Neural cell (in vitro differentiated cells): Measurements from ENCODE around the gene EVL. TPM values are rescaled to one million over a fixed set of nuclear protein-coding genes. Genes with fewer than 3 reads are reported as not detected.

Experiments used
- H2AFZ ChIP-seq: fragments of 200-600, 300-800 bp; sonication (generic), shearing (Covaris generic); 2 replicates; pipeline ENCODE4 v1.6.0; 2014; ENCODE audit warnings: low read depth, mild to moderate bottlenecking, antibody characterized with exemption, low read length, moderate library complexity
- H3F3A ChIP-seq: fragments of 200-600 bp; shearing (Covaris generic); 2 replicates; pipeline ENCODE4 v1.6.1; 2016; ENCODE audit warnings: mild to moderate bottlenecking, moderate library complexity, mixed read lengths, antibody characterized with exemption, low read length; ENCODE audit not compliant: insufficient read depth, poor library complexity, severe bottlenecking
- H3K27ac ChIP-seq: fragments of 200-600, 300-800 bp; sonication (generic), shearing (Covaris generic); 2 replicates; pipeline ENCODE4 v1.5.1; 2014; ENCODE audit warnings: mild to moderate bottlenecking, low read length, moderate library complexity
- H3K27me3 ChIP-seq: fragments of 300-800, 200-600 bp; sonication (generic), shearing (Covaris generic); 2 replicates; pipeline ENCODE4 v1.6.0; 2014; ENCODE audit warnings: mild to moderate bottlenecking, low read depth, low read length, moderate library complexity; ENCODE audit not compliant: insufficient read depth
- H3K36me3 ChIP-seq: fragments of 300-800, 200-600 bp; sonication (generic), shearing (Covaris generic); 2 replicates; pipeline ENCODE4 v1.5.1; 2014; ENCODE audit warnings: mild to moderate bottlenecking, antibody characterized with exemption, low read length, moderate library complexity; ENCODE audit not compliant: insufficient read depth
- H3K4me2 ChIP-seq: fragments of 300-800, 200-600 bp; sonication (generic), shearing (Covaris generic); 2 replicates; pipeline ENCODE4 v1.6.0; 2014; ENCODE audit warnings: mild to moderate bottlenecking, low read length
- H3K4me3 ChIP-seq: fragments of 300-800, 200-600 bp; sonication (generic), shearing (Covaris generic); 2 replicates; pipeline ENCODE4 v1.5.1; 2014; ENCODE audit warnings: mild to moderate bottlenecking, low read length, moderate library complexity
- H3K79me2 ChIP-seq: fragments of 200-600 bp; shearing (Covaris generic); replicated peaks from 2 replicates; pipeline ENCODE4 v1.6.0; 2014; ENCODE audit warnings: mild to moderate bottlenecking, low read length, moderate library complexity; ENCODE audit not compliant: insufficient read depth
- H3K9ac ChIP-seq: fragments of 300-800, 200-600 bp; sonication (generic), shearing (Covaris generic); 2 replicates; pipeline ENCODE4 v1.6.1; 2016; ENCODE audit warnings: mild to moderate bottlenecking, low read length, mixed read lengths
- H3K9me2 ChIP-seq: fragments of 200-600 bp; shearing (Covaris generic); 2 replicates; pipeline ENCODE4 v1.6.1; 2016; ENCODE audit warnings: mild to moderate bottlenecking, low read length, mixed read lengths; ENCODE audit not compliant: insufficient read depth
- H3K9me3 ChIP-seq: fragments of 200-600, 300-800 bp; sonication (generic), shearing (Covaris generic); 2 replicates; pipeline ENCODE4 v1.6.1; 2016; ENCODE audit warnings: mild to moderate bottlenecking, mixed run types, low read length, moderate library complexity, mixed read lengths
- H4K20me1 ChIP-seq: fragments of 200-600 bp; shearing (Covaris generic); 2 replicates; pipeline ENCODE4 v1.6.1; 2016; ENCODE audit warnings: mild to moderate bottlenecking, mixed run types; ENCODE audit not compliant: insufficient read depth
- CTCF ChIP-seq: fragments of 450-650 bp; IDR thresholded peaks from 2 replicates; pipeline ENCODE4 v1.5.1; 2014; ENCODE audit warnings: antibody characterized with exemption, mild to moderate bottlenecking, moderate library complexity; ENCODE audit not compliant: poor library complexity, severe bottlenecking
- EP300 ChIP-seq: fragments of 450-650 bp; conservative IDR thresholded peaks from 2 replicates; pipeline ENCODE4 v1.6.1; 2014; ENCODE audit warnings: antibody characterized with exemption, mild to moderate bottlenecking, moderate library complexity; ENCODE audit not compliant: poor library complexity, severe bottlenecking
- EZH2 ChIP-seq: fragments of 200-600, 300-800 bp; shearing (Covaris generic), sonication (generic); IDR thresholded peaks from 2 replicates; pipeline ENCODE4 v1.6.1; 2014; ENCODE audit warnings: antibody characterized with exemption, low read length, borderline replicate concordance, mild to moderate bottlenecking; ENCODE audit not compliant: insufficient read depth, poor library complexity, severe bottlenecking
- MXI1 ChIP-seq: fragments of 450-650 bp; conservative IDR thresholded peaks from 2 replicates; pipeline ENCODE4 v1.6.1; 2014; ENCODE audit warnings: antibody characterized with exemption, mild to moderate bottlenecking; ENCODE audit not compliant: poor library complexity, severe bottlenecking
- POLR2AphosphoS5 ChIP-seq: IDR thresholded peaks from 2 replicates; pipeline ENCODE4 v1.6.1; 2012
- RAD21 ChIP-seq: fragments of 450-650 bp; conservative IDR thresholded peaks from 2 replicates; pipeline ENCODE4 v1.6.1; 2014; ENCODE audit warnings: antibody characterized with exemption, mild to moderate bottlenecking, moderate library complexity
- SMC3 ChIP-seq: fragments of 450-650 bp; conservative IDR thresholded peaks from 2 replicates; pipeline ENCODE4 v1.6.1; 2014; ENCODE audit warnings: antibody characterized with exemption, mild to moderate bottlenecking, moderate library complexity; ENCODE audit not compliant: poor library complexity
- TAF1 ChIP-seq: IDR thresholded peaks from 2 replicates; pipeline ENCODE4 v1.6.1; 2012; ENCODE audit warnings: low read depth
- polyA plus RNA-seq: library from polyadenylated mRNA; depleted of rRNA; stranded (reverse); fragments of >200 nt; gene quantifications from 2 replicates; pipeline ENCODE4 v1.2.3, GENCODE V29; 2014
- TF ChIP-seq, protein P1 (sequence below): IDR thresholded peaks from 2 replicates; pipeline ENCODE4 v1.6.1; 2012; ENCODE audit warnings: borderline replicate concordance

Gene EVL
- polyA plus RNA-seq, 1 donor from 2014 or later = 387 TPM

- TF ChIP-seq MXI1 = no peak
- TF ChIP-seq SMC3 = no peak
Measured at GRCh38 chr14:100115726-100116125, 50.5 kb downstream of the EVL start (continued).

DNA sequence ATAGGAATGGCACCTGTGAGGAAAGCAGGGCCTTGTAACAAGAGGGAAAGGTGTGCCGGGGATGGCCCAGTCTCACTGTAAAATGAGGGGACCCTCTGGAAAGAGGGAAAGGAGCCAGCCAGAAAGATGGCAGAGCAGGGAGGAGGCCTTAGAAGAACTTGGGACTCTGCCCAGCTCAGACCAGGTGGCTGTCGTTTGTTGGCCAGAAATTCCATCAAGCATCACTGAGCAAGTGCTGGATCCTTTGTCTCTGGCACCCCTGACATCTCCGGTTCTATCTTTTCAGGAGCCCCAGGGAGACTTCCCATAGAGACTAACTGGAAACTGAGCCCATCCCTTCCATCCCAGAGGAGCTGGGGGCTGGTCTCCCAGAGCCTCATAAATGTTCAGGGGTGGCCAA is 50.9 kb downstream of the EVL start:
- no peak overlapping the region for H2AFZ ChIP-seq
- no peak overlapping the region for H3K27ac ChIP-seq
- no peaks in the 10 kb centered on the region for H3K9me2 ChIP-seq
- no peaks in the 10 kb centered on the region for H3K27me3 ChIP-seq
- no peaks in the 10 kb centered on the region for H3K79me2 ChIP-seq
- peaks cover 8% of the 10 kb centered on the region for H4K20me1 ChIP-seq
- no peak overlapping the region for H3K4me2 ChIP-seq
- H3K36me3 ChIP-seq = no peaks in the 10 kb centered on the region
- no peak overlapping the region for H3K9ac ChIP-seq
- no peaks in the 10 kb centered on the region for H3K9me3 ChIP-seq
- TF ChIP-seq POLR2AphosphoS5 (no peak), RAD21 (no peak), SMC3 (no peak), MXI1 (no peak), TAF1 (no peak), EZH2 (no peak), CTCF (no peak)
- H3F3A ChIP-seq = no peaks in the 10 kb centered on the region
- no peak overlapping the region for H3K4me3 ChIP-seq

DNA sequence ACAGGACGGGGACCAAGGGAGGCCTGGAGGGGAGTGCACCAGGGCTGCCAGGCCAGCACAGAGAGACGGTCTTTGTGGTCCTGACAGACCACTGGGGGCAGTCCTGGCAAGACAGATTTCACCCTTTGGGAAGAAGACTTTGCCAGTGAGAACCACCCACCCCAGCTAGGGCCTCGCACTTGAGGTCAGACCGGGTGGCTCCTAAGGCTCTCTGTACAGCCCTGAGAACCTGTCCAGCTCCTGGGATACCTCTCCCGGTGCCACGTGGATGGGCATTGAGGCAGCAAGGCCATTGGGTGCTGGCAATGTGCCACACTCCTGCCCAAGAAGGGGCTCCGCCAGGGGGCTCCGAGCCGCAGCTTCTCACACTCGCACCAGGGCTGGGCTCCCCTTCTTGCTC is 51.8 kb downstream of the EVL start:
- Histone ChIP-seq H4K20me1 (peaks cover 8% of the 10 kb centered on the region), H3K79me2 (no peaks in the 10 kb centered on the region), H3F3A (no peaks in the 10 kb centered on the region), H3K9me2 (no peaks in the 10 kb centered on the region), H2AFZ (no peak overlapping the region), H3K27ac (no peak overlapping the region), H3K9ac (no peak overlapping the region), H3K9me3 (no peaks in the 10 kb centered on the region), H3K4me3 (no peak overlapping the region), H3K27me3 (no peaks in the 10 kb centered on the region), H3K4me2 (no peak overlapping the region), H3K36me3 (no peaks in the 10 kb centered on the region)
- TF ChIP-seq MXI1 (no peak), EP300 (no peak), SMC3 (no peak), POLR2AphosphoS5 (no peak), CTCF (no peak), RAD21 (no peak), EZH2 (no peak), TAF1 (no peak)
- TF ChIP-seq, protein P1, sequence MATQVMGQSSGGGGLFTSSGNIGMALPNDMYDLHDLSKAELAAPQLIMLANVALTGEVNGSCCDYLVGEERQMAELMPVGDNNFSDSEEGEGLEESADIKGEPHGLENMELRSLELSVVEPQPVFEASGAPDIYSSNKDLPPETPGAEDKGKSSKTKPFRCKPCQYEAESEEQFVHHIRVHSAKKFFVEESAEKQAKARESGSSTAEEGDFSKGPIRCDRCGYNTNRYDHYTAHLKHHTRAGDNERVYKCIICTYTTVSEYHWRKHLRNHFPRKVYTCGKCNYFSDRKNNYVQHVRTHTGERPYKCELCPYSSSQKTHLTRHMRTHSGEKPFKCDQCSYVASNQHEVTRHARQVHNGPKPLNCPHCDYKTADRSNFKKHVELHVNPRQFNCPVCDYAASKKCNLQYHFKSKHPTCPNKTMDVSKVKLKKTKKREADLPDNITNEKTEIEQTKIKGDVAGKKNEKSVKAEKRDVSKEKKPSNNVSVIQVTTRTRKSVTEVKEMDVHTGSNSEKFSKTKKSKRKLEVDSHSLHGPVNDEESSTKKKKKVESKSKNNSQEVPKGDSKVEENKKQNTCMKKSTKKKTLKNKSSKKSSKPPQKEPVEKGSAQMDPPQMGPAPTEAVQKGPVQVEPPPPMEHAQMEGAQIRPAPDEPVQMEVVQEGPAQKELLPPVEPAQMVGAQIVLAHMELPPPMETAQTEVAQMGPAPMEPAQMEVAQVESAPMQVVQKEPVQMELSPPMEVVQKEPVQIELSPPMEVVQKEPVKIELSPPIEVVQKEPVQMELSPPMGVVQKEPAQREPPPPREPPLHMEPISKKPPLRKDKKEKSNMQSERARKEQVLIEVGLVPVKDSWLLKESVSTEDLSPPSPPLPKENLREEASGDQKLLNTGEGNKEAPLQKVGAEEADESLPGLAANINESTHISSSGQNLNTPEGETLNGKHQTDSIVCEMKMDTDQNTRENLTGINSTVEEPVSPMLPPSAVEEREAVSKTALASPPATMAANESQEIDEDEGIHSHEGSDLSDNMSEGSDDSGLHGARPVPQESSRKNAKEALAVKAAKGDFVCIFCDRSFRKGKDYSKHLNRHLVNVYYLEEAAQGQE = no peak
